Naive thymus-derived CD8-positive, alpha-beta T cell (primary cell): ENCODE results near the gene MESP1. TPM values are rescaled to one million over a fixed set of nuclear protein-coding genes. Genes with fewer than 3 reads are reported as not detected.

ENCODE experiments used
- ATAC-seq, 2 donors: fragments of 150-1000 bp; cut with Tn5 transposase in 1 of 2; sonication (Bioruptor Pico), chemical (Tn5 transposase) in 1 of 2; 1 replicate in 1 of 2; 2 replicates in 1 of 2; pipeline ENCODE4 v1.10.0; 2021; ENCODE audit warnings: mild to moderate bottlenecking in 2 of 2, moderate library complexity in 2 of 2
- POLR2A ChIA-PET: fragments of 350-600 bp; sonication (Branson Sonifier 250); formaldehyde crosslinking; loops from one replicate; lab custom pipeline; 2021; ENCODE audit warnings: antibody characterized with exemption; lab: Charles Lee
- DNase-seq, 10 donors: peaks; one replicate each; pipeline versions ENCODE4 v3.0.0 to v3.0.0-alpha.2; 2020 to 2022
- H3K27ac Mint-ChIP-seq, 10 donors: one replicate each; pipeline ENCODE4 v1.8.0; 2020 to 2022; ENCODE audit warnings: mild to moderate bottlenecking in 10 of 10, mixed read lengths in 10 of 10, moderate library complexity in 4 of 10, inconsistent platforms in 1 of 10
- H3K27me3 Mint-ChIP-seq, 5 donors: one replicate each; pipeline ENCODE4 v1.8.0; 2021 to 2022; ENCODE audit warnings: mixed read lengths in 5 of 5
- H3K36me3 Mint-ChIP-seq, 3 donors: one replicate each; pipeline ENCODE4 v1.8.0; 2020 to 2022; ENCODE audit warnings: mixed read lengths in 3 of 3, mild to moderate bottlenecking in 2 of 3, inconsistent platforms in 1 of 3
- H3K4me1 Mint-ChIP-seq, 4 donors: one replicate each; pipeline ENCODE4 v1.8.0; 2021 to 2022; ENCODE audit warnings: mixed read lengths in 4 of 4
- H3K4me3 Mint-ChIP-seq, 10 donors: one replicate each; pipeline ENCODE4 v1.8.0; 2020 to 2022; ENCODE audit warnings: mild to moderate bottlenecking in 10 of 10, mixed read lengths in 10 of 10, moderate library complexity in 6 of 10, inconsistent platforms in 1 of 10
- H3K9me3 Mint-ChIP-seq, 9 donors: one replicate each; pipeline ENCODE4 v1.8.0; 2020 to 2022; ENCODE audit warnings: mixed read lengths in 9 of 9, mild to moderate bottlenecking in 3 of 9, inconsistent platforms in 1 of 9, moderate library complexity in 1 of 9
- polyA plus RNA-seq, 3 donors: library from polyadenylated mRNA; unstranded; fragments of 300-500 nt; fragmentation: Illumina TruSeq; gene quantifications; one replicate each; pipeline ENCODE4 v1.2.3, GENCODE V29; 2021
- total RNA-seq, 8 experiments: library from RNA in 2 of 8; stranded (reverse) in 2 of 8; gene quantifications; one replicate each; pipeline ENCODE4 v1.2.3 and lab custom pipeline; 2021 to 2026

MESP1 gene
- total and polyA plus RNA-seq, 5 experiments from 2014 or later: 0.06 to 0.81 (median 0.27) TPM

DNA sequence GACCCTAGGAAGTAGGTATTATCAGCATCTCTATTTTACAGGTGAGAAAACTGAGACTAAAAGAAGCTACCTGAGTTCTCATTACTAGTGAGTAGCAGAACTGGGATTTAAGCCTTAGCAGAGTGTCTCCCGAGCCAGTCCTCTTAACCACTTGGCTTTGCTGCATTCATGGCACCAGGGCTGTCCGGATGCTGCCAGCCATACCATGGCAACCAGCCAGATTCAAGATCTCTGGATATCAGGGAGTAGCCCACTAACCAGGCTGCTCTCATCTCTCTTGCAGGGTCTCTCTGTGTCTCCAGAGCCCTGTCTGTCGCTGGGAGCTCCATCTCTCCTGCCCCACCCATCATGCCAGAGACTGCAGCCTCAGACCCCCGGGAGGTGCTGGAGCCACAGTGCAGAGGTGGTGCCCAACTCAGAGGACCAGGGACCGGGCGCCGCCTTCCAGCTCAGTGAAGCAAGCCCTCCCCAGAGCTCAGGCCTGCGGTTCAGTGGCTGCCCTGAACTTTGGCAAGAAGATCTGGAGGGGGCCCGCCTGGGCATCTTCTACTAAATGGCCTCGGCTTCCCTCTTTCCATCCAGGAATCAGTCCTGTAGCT is 26.8 kb upstream of the MESP1 start:
- H3K4me3 Mint-ChIP-seq: peak overlapping the region in 1 of 10 donors; percentile 56
- no peak overlapping the region for H3K27ac Mint-ChIP-seq
- H3K4me1 Mint-ChIP-seq: peaks cover 0 to 10% (median 2%) of the 10 kb centered on the region in 4 donors
- no peaks in the 10 kb centered on the region for H3K9me3 Mint-ChIP-seq
- POLR2A ChIA-PET: interaction anchor here (1.0 kb wide), 1 partner anchor 37 kb away, joined by 3 read pairs; the partner anchor contains the start of gene ANPEP
- no peak for DNase-seq
- no peaks in the 10 kb centered on the region for H3K36me3 Mint-ChIP-seq
- peaks cover 7 to 51% (median 28%) of the 10 kb centered on the region in 5 donors for H3K27me3 Mint-ChIP-seq
- ATAC-seq: no peak

DNA sequence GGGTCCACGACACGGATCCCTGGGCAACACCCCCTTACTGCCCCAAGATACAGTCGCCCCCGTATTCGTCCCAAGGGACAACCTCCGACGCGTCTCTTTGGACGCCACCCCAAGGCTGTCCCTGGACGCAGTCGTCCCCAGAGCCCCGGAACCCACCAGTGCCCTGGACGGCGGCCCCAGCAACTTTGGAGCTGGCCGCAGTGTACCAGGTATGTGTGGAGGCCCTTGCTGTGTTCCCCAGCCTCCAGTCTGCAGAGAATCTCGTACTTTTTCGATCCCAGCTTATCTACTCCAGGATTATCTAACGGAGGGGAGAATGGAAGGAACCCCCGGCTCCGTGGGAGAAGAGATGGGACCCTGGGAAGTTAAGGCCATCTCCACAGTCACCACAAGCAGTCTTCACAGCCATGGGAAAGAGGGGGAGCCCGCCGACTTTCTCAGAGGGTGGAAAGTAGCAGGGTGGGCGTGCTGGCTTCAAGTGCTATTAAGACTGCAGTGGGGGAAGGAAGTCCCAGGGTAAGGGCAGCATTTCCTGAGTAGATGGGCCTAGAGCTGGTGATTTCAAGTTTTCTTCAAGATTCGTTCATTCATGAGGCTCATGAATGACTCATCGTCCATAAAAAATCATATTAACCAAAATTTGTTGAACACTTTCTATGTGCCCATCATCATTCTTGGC is 26.2 kb upstream of the MESP1 start:
- H3K4me1 Mint-ChIP-seq: peaks cover 0 to 10% (median 2%) of the 10 kb centered on the region in 4 donors
- H3K27ac Mint-ChIP-seq: no peak overlapping the region
- ATAC-seq: no peak
- DNase-seq: no peak
- H3K9me3 Mint-ChIP-seq: no peaks in the 10 kb centered on the region
- no peaks in the 10 kb centered on the region for H3K36me3 Mint-ChIP-seq
- H3K27me3 Mint-ChIP-seq: peaks cover 7 to 50% (median 28%) of the 10 kb centered on the region in 5 donors
- POLR2A ChIA-PET: no interaction called here
- peak overlapping the region in 8 of 10 donors; percentile 32 to 62 (median 42) for H3K4me3 Mint-ChIP-seq

DNA sequence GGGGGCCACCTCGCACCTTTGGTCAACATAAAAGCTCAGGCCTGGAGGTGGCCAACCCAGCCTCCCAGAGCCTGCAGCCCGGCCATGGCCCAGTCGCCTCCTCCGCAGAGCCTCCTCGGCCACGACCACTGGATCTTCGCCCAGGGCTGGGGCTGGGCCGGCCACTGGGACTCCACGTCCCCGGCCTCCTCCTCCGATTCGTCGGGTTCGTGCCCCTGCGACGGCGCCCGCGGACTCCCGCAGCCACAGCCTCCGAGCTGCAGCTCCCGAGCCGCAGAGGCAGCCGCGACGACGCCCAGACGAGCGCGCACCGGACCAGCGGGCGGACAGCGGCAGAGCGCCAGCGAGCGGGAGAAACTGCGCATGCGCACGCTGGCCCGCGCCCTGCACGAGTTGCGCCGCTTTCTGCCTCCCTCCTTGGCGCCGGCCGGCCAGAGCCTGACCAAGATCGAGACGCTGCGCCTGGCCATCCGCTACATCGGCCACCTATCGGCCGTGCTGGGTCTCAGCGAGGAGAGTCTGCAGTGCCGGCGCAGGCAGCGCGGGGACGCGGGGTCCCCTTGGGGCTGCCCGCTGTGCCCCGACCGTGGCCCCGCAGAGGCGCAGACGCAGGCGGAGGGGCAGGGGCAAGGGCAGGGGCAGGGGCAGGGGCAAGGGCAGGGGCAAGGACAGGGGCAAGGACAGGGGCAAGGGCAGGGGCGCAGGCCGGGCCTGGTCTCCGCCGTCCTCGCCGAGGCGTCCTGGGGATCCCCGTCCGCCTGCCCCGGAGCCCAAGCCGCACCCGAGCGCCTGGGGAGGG is 25.4 kb upstream of the MESP1 start, which contains the start of gene MESP2:
Gene MESP2 (plus strand): TSS at position 59 of the 799 bp plus-strand sequence. CDS start 26 bp downstream, at position 85.
- ATAC-seq (peak; percentile 29 to 62), DNase-seq (peak in 7 of 10 donors; percentile 6 to 39 (median 35))
- Mint-ChIP-seq H3K9me3 (no peaks in the 10 kb centered on the region), H3K36me3 (no peaks in the 10 kb centered on the region), H3K27me3 (peaks cover 7 to 48% (median 28%) of the 10 kb centered on the region in 5 donors), H3K4me1 (peaks cover 0 to 10% (median 2%) of the 10 kb centered on the region in 4 donors), H3K27ac (no peak within 1 kb of the TSS), H3K4me3 (peak within 1 kb of the TSS in 9 of 10 donors; percentile 34 to 64 (median 55))
- POLR2A ChIA-PET: no interaction called here

DNA sequence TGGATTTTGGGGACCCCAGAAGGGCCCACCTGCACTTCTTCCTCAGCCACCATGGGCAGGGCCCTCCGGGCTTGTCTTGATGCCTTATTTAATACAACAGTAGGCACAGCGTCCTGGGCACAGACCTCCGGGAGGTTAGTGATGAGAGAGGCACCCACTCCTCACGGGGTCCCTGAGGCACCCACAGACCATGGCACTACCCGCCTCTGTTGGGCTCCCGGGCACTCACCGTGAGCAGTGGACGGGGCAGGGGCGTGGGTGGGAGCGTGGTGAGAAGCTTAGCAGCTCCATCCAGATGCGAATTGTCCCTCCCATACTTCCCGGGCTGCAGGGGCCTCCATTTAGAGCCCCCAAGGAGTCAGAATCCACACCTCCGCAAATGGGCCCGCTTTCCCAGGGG is 24.8 kb upstream of the MESP1 start:
- POLR2A ChIA-PET: no interaction called here
- H3K27me3 Mint-ChIP-seq: peaks cover 7 to 42% (median 25%) of the 10 kb centered on the region in 5 donors
- no peaks in the 10 kb centered on the region for H3K36me3 Mint-ChIP-seq
- DNase-seq (no peak), ATAC-seq (no peak)
- H3K4me1 Mint-ChIP-seq: peaks cover 0 to 4% (median 2%) of the 10 kb centered on the region in 4 donors
- no peaks in the 10 kb centered on the region for H3K9me3 Mint-ChIP-seq
- peak overlapping the region in 7 of 10 donors; percentile 14 to 57 (median 24) for H3K4me3 Mint-ChIP-seq
- no peak overlapping the region for H3K27ac Mint-ChIP-seq

DNA sequence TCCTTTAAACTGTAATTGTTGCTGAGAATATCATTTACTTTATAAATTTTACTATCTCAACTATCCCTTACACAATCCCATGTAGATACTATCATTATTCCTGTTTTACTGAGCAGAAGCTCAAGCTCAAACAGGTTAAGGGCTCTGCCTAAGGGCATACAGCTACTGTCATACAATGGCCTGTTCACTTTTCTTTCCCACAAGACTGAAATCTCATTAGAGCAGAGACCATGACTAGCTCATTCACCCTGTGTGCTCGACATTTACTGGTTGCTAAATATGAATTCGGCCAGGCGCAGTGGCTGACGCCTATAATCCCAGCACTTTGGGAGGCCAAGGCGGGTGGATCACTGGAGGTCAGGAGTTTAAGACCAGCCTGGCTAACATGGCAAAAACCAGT is 23.4 kb upstream of the MESP1 start:
- ATAC-seq (no peak), DNase-seq (no peak)
- H3K4me1 Mint-ChIP-seq: peaks cover 0 to 2% (median 0%) of the 10 kb centered on the region in 4 donors
- H3K4me3 Mint-ChIP-seq: no peak overlapping the region
- H3K27me3 Mint-ChIP-seq: peaks cover 4 to 37% (median 15%) of the 10 kb centered on the region in 5 donors
- POLR2A ChIA-PET: no interaction called here
- H3K36me3 Mint-ChIP-seq: no peaks in the 10 kb centered on the region
- no peak overlapping the region for H3K27ac Mint-ChIP-seq
- no peaks in the 10 kb centered on the region for H3K9me3 Mint-ChIP-seq

DNA sequence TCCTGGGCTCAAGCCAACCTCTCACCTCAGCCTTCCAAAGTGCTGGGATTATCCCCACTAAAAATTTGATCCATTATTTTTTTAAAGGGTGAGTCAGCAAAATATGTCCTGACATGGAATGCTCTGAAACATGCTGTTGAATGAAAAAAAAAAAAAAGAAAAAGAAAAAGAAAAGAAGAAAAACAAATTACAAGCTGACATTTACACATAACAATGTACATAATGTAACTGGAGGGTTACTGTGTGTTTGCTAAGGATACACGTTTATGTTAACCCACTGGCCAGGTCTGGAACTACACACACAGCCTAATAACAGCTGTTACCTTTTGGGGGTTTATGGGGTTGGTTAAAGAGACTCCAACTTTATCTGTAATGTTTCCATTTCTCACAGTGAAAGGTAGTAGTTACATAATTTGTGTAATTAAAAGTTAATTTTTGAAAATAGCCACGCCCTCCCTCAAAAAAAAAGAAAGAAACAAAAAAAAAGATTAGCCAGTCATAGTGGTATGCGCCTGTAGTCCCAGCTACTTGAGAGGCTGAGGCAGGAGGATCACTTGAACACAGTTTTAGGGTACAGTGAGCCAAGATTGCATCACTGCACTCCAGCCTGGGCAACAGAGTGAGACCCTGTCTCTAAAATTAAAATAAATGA is 22.0 kb upstream of the MESP1 start:
- peaks cover 1 to 26% (median 5%) of the 10 kb centered on the region in 5 donors for H3K27me3 Mint-ChIP-seq
- peaks cover 0 to 2% (median 0%) of the 10 kb centered on the region in 4 donors for H3K4me1 Mint-ChIP-seq
- no peak overlapping the region for H3K27ac Mint-ChIP-seq
- POLR2A ChIA-PET: no interaction called here
- no peak for DNase-seq
- H3K36me3 Mint-ChIP-seq: no peaks in the 10 kb centered on the region
- ATAC-seq: peak in 1 of 2 donors; percentile 46
- H3K4me3 Mint-ChIP-seq: no peak overlapping the region
- H3K9me3 Mint-ChIP-seq: no peaks in the 10 kb centered on the region

DNA sequence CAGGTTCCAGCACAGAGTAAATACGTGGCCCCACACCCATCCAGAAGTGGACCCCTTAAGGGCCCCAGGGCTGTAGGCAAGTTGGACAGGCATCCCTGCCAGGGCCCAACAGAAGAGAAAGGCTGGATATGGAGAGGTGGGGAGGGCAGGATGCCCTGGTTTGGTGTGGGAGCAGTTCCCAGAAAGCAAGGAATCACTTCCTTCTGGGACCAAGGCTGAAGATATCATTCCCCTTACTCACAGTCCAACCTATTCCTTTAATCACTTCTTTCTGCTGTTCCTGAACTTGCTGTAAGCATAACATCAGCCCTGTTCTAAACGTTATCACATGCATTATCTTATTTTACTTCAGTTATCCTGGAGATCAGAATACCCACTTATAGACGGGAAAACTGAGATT is 19.0 kb upstream of the MESP1 start:
- no peaks in the 10 kb centered on the region for H3K36me3 Mint-ChIP-seq
- no peak overlapping the region for H3K4me3 Mint-ChIP-seq
- no peak for ATAC-seq
- DNase-seq: no peak
- peaks cover 0 to 4% (median 1%) of the 10 kb centered on the region in 5 donors for H3K27me3 Mint-ChIP-seq
- H3K9me3 Mint-ChIP-seq: no peaks in the 10 kb centered on the region
- H3K4me1 Mint-ChIP-seq: no peaks in the 10 kb centered on the region
- POLR2A ChIA-PET: no interaction called here
- H3K27ac Mint-ChIP-seq: no peak overlapping the region

DNA sequence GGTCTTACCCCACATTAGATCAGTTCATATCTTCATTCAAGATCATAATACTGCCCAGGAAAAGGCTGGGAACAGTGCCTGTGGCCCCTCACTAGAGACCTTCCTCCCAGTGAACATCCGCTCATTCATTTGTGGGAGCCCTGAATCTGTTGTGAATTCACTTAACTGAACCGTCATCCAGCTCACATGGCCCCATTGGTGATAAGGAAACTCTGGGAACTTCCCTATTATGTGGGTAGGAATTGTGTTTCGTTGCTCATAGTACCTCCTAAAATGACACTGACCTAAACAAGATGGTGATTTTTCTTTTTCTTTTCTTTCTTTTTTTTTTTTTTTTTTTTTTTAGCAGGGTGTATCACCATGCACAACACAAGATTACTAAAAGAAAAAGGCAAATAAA is 18.3 kb upstream of the MESP1 start:
- Mint-ChIP-seq H3K9me3 (no peaks in the 10 kb centered on the region), H3K4me1 (no peaks in the 10 kb centered on the region), H3K27ac (no peak overlapping the region), H3K36me3 (no peaks in the 10 kb centered on the region), H3K4me3 (no peak overlapping the region), H3K27me3 (peaks cover 0 to 4% (median 1%) of the 10 kb centered on the region in 5 donors)
- ATAC-seq: no peak
- POLR2A ChIA-PET: no interaction called here
- DNase-seq: no peak

DNA sequence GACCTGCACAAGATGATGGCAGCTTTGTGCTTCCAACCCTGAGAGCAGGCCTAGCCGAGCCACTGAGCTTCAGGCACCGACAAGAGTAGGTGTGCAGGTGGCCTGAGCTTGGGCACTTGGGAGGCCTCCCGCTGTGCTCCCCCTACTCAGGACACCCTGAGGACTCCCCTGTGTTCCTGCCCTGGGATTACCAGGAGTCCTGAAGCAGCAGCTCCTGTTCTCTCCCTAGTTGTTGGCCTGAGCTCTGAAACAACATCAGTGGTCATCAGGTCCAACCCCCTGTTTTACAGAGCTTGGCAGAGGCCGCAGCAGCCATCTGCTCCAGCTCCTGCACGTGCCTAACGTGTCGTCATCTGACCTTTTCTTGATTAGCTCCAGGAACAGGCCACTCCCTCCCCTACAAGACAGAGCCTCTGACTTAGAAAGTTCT is 17.0 kb upstream of the MESP1 start:
- POLR2A ChIA-PET: no interaction called here

DNA sequence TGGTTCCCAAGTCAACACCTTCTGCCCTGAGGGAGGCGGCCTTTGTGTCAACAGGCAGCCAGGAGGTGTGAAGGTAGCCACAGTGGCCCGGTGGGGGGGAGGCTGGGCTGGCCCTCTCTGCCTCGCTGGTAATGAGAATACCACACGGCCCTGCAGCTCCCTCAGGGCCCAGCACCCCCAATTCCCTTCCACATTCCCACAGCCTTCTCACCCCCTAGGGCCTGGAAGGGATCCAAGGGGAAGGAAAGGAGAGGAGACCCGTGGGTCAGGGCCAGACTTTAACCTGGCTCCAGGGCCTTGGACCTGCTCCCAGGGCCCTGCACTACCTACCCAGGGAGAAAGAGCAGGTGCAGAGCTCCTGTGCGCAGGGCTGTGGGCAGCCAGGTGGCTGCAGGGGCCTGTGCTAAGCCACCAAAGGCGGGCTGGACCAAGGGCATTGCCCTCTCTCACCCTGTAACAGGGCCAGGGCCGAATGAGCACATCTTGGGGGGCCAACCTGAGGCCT is 16.4 kb upstream of the MESP1 start:
- Mint-ChIP-seq H3K27ac (no peak overlapping the region), H3K9me3 (no peaks in the 10 kb centered on the region), H3K36me3 (no peaks in the 10 kb centered on the region), H3K27me3 (no peaks in the 10 kb centered on the region), H3K4me3 (no peak overlapping the region), H3K4me1 (no peaks in the 10 kb centered on the region)
- DNase-seq (no peak), ATAC-seq (no peak)
- POLR2A ChIA-PET: no interaction called here

More for the DNA sequence above, 17.0 kb upstream of the MESP1 start:
- Mint-ChIP-seq H3K36me3 (no peaks in the 10 kb centered on the region), H3K4me3 (no peak overlapping the region), H3K9me3 (no peaks in the 10 kb centered on the region), H3K27me3 (no peaks in the 10 kb centered on the region), H3K4me1 (no peaks in the 10 kb centered on the region), H3K27ac (peak overlapping the region in 1 of 10 donors; percentile 43)
- ATAC-seq: no peak
- no peak for DNase-seq

DNA sequence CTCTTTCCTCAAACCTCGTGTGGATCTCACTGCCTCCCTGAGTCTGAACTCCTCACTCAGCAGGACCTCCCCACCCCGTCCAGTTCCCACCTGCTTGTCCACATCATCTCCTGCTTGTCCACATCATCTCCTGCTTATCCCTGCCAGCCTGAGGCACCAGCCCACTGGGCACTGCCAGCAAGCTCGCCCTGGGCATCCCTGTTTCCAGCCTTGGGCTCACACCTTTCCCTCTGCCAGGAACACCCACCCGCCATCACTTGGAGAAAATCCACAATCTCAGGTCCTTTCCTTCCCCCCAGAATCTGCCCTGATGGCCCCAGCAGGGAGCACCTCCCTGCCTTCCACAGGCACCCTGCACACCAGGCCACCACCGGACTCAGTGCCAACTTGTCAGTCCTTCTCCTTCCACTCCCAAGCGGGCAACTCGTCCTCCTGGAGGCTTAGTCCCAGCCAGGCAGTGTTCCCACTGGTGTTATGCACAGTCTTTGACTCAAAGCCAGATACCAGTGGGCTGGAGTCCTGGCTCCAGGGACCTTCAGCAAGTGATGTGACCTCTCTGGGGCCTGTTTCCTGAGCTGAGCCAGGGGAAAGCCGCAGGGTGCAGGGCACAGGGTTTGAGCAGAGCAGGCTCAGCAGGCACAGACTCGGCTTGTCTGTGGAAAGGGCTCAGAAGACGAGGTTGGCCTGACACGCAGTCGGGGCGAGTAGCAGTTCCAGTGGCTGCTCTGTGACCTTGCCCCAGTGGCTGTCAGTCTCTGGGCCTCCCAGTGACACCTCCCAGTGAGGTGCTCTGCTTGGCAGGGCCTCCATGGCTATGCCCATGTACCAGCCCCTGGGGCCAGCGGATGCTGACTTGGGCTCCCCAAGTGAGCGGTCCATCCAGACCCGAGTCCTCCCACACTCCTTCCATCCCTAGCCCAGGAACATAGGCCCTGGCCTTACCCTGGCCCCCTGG is 15.6 kb upstream of the MESP1 start:
- H3K27me3 Mint-ChIP-seq: no peaks in the 10 kb centered on the region
- peak overlapping the region in 2 of 10 donors; percentile 67 to 68 for H3K27ac Mint-ChIP-seq
- no peaks in the 10 kb centered on the region for H3K9me3 Mint-ChIP-seq
- H3K4me3 Mint-ChIP-seq: peak overlapping the region in 1 of 10 donors; percentile 10
- POLR2A ChIA-PET: no interaction called here
- DNase-seq (no peak), ATAC-seq (no peak)
- H3K36me3 Mint-ChIP-seq: no peaks in the 10 kb centered on the region
- no peaks in the 10 kb centered on the region for H3K4me1 Mint-ChIP-seq
